Heart right ventricle (tissue), 16 donors: ENCODE measurements around the gene ALKBH4. TPM values are rescaled to one million over a fixed set of nuclear protein-coding genes. Genes with fewer than 3 reads are reported as not detected.
"Not testable (repeated sequence)": the region's sequence is repeated elsewhere in the genome, so short reads cannot be mapped to it uniquely, and the experiment has no call there.

Source experiments
- ATAC-seq, 8 donors: fragments of 200-7000 bp; cut with Tn5 transposase; one replicate each; pipeline ENCODE4 v1.9.1; 2020; ENCODE audit warnings: mild to moderate bottlenecking in 8 of 8, moderate library complexity in 8 of 8, moderate number of reproducible peaks in 1 of 8
- DNase-seq, 2 donors: peaks; one replicate each; pipeline ENCODE4 v3.0.0-alpha.2; 2020
- H3K27ac ChIP-seq, 10 donors: fragments of 200-600 bp; sonication (generic) in 2 of 10; one replicate each; pipeline versions ENCODE4 v1.5.0 to v1.8.0; 2020 to 2022; ENCODE audit warnings: mild to moderate bottlenecking in 3 of 10
- H3K27me3 ChIP-seq, 7 donors: fragments of 200-600 bp; one replicate each; pipeline ENCODE4 v1.8.0; 2021 to 2022; ENCODE audit warnings: mild to moderate bottlenecking in 2 of 7
- H3K36me3 ChIP-seq, 9 donors: fragments of 200-600 bp; sonication (generic) in 1 of 9; one replicate each; pipeline versions ENCODE4 v1.5.0 to v1.8.0; 2020 to 2022; ENCODE audit warnings: mild to moderate bottlenecking in 2 of 9
- H3K4me1 ChIP-seq, 9 donors: fragments of 200-600 bp; sonication (generic) in 1 of 9; one replicate each; pipeline versions ENCODE4 v1.5.0 to v1.8.0; 2020 to 2022; ENCODE audit warnings: mild to moderate bottlenecking in 4 of 9
- H3K4me3 ChIP-seq, 10 donors: fragments of 200-600 bp; sonication (generic) in 2 of 10; one replicate each; pipeline versions ENCODE4 v1.5.0 to v1.8.0; 2020 to 2022; ENCODE audit warnings: mild to moderate bottlenecking in 7 of 10, moderate library complexity in 2 of 10
- H3K9me3 ChIP-seq, 11 donors: fragments of 200-600 bp in 10 of 11; sonication (generic) in 2 of 11; one replicate each; pipeline versions ENCODE4 v1.5.0 to v1.8.0; 2013 to 2022; ENCODE audit warnings: mild to moderate bottlenecking in 2 of 11, control low read depth in 1 of 11, moderate library complexity in 1 of 11
- WGBS, 2 donors: extraction: QIAGEN DNeasy Blood & Tissue Kit; methylation state at CpG; one replicate each; pipeline ENCODE4 v1.1.7; 2013; ENCODE audit warnings: inconsistent platforms in 1 of 2; 5-methylcytosine and 5-hydroxymethylcytosine counted together
- intact Hi-C, 10 donors: fragments of 100-400 bp; cut with DNase I; formaldehyde crosslinking; loops; one replicate each; pipeline versions ENCODE4 v1.11.1 to v1.14.2; 2022
- polyA plus RNA-seq, 2 donors: library from polyadenylated mRNA; stranded (reverse); fragments of 200-250 nt; gene quantifications; one replicate each; pipeline ENCODE4 v1.2.3, GENCODE V29; 2013
- total RNA-seq, 10 donors: library from RNA; stranded (reverse); fragmentation: NEBNext Ultra II Directional in 3 of 10; extraction: Animal tissue kit (Norgen Biotek cat#: 25700) in 3 of 10; gene quantifications; one replicate each; pipeline versions ENCODE4 v1.2.1 to v1.2.4, GENCODE V29; 2021 to 2023
- TF ChIP-seq, protein P1 (sequence below), 9 donors: fragments of 200-600 bp; sonication (generic) in 2 of 9; IDR thresholded peaks; one replicate each; pipeline versions ENCODE4 v1.5.0 to v1.8.0; 2021 to 2022; ENCODE audit warnings: antibody characterized with exemption in 9 of 9, mild to moderate bottlenecking in 5 of 9, moderate library complexity in 1 of 9
- donor health status: Arrhythmogenic right ventricular cardiomyopathy.
- donor health status: ischemic (EF 13 %, LVEDD 7.1; RV severe dilation, severe dysfunction).
- donor health status: healthy with polysubstance abuse.
- donor health status: DM: no; HTN: yes; CAD: no.
- donor health status: DM: no; HTN: no; CAD: no.
- donor health status: ischemic (EF 25% LVEDD 6.9; RV normal size, moderate dysfunction).
- donor health status: ischemic (EF 25% LVEDD 5.7; RV mildly dilated, moderate dysfunction).
- donor health status: healthy.
- donor health status: DM: yes; HTN: yes; CAD: no.
- donor health status: Ischemic cardiomyopathy.
- donor health status: ischemic (EF 35%, LVEDD 5.7; RV mildly dilated, moderate dysfunction).
- donor health status: nonischemic (EF 11% LVEDD 7.7; RV severe dilation, severe dysfunction).
- donor health status: DM: yes; HTN: yes; CAD: no.
- donor health status: PGD.
- donor health status: ischemic (EF 29% LVEDD 5.4; RV normal size, mild dysfunction).
- donor health status: nonischemic (EF 23%, LVEDD 6.1; RV moderate dilation, normal function).

The ALKBH4 gene
- total and polyA plus RNA-seq, 12 donors = 4.4 to 8.6 (median 6.7) TPM

DNA sequence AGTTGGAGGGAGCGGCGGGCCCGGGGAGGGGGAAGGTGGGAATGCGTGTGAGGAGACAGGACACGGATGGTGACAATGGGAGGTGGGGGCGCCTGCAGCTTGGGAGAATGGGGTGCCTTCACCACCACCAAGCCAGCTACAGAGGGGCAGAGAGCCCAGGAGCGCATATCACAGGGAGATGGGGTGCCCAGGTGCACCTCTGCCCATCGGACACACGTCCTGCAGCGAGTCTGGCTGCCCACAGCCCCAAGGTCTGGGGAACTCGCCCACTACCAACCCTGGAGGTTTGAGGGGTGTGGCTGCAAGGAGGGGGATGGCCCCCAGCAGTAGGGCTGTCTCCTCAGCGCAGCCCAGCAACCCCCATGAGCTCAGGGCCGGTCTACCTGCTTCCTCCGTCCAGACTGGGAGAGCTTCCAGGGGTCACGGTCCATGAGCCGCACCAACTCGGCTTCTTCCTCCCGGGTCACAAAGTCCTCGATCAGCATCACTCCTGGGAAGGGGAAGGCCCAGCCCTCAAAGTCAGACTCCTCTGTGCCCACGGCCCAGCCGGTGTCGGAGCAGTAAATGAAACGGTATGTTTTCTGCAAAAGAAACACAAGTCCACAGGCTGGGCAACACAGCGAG, 5.3 kb downstream of the ALKBH4 start:
- peaks cover 0 to 15% (median 11%) of the 10 kb centered on the region in 9 donors for H3K4me1 ChIP-seq
- H3K27ac ChIP-seq = no peak overlapping the region
- no peaks in the 10 kb centered on the region for H3K9me3 ChIP-seq
- intact Hi-C loops = no loop called here
- H3K4me3 ChIP-seq = no peak overlapping the region
- DNase-seq (no peak), ATAC-seq (no peak)
- peaks cover 0 to 51% (median 16%) of the 10 kb centered on the region in 9 donors for H3K36me3 ChIP-seq
- WGBS, 2 donors = 95 to 97% methylated on average over 24 of the region's 24 CpGs
- no peaks in the 10 kb centered on the region for H3K27me3 ChIP-seq
- TF ChIP-seq, protein P1, sequence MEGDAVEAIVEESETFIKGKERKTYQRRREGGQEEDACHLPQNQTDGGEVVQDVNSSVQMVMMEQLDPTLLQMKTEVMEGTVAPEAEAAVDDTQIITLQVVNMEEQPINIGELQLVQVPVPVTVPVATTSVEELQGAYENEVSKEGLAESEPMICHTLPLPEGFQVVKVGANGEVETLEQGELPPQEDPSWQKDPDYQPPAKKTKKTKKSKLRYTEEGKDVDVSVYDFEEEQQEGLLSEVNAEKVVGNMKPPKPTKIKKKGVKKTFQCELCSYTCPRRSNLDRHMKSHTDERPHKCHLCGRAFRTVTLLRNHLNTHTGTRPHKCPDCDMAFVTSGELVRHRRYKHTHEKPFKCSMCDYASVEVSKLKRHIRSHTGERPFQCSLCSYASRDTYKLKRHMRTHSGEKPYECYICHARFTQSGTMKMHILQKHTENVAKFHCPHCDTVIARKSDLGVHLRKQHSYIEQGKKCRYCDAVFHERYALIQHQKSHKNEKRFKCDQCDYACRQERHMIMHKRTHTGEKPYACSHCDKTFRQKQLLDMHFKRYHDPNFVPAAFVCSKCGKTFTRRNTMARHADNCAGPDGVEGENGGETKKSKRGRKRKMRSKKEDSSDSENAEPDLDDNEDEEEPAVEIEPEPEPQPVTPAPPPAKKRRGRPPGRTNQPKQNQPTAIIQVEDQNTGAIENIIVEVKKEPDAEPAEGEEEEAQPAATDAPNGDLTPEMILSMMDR (IDR thresholded peaks at IDR 0.05) = no peak

GRCh38 chr7:102457352-102457924, 7.2 kb downstream of the ALKBH4 start:
- intact Hi-C loops = no loop called here
- Histone ChIP-seq H3K27ac (no peak overlapping the region), H3K9me3 (no peaks in the 10 kb centered on the region), H3K4me3 (no peak overlapping the region), H3K4me1 (no peaks in the 10 kb centered on the region), H3K36me3 (peaks cover 0 to 51% (median 16%) of the 10 kb centered on the region in 9 donors), H3K27me3 (no peaks in the 10 kb centered on the region)
- DNase-seq = no peak
- ATAC-seq = peak in 2 of 8 donors; percentile 7 to 10
- 93 to 94% methylated on average over 40 of the region's 40 CpGs for WGBS, 2 donors
- TF ChIP-seq, protein P1 (IDR thresholded peaks at IDR 0.05) = no peak

DNA sequence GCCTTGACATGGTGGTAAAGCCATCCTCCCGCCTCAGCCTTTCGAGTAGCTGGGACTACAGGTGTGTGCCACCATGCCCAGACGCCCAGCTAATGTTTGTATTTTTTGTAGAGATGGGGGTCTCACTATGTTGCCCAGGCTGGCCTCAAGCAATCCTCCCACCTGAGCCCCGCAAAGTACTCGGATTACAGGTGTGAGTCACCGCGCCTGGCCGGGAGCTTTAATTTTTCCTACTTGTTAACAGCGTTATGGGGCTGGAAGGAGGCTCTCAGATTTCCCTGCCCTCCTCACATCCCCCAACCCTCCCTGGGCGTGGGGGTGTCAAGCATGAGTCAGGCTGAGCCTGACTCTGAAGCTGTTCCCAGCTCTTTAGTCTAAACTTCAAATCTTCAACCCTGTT, 8.3 kb downstream of the ALKBH4 start:
- Histone ChIP-seq H3K27ac (no peak overlapping the region), H3K27me3 (no peaks in the 10 kb centered on the region), H3K36me3 (peaks cover 0 to 51% (median 16%) of the 10 kb centered on the region in 9 donors), H3K9me3 (no peaks in the 10 kb centered on the region), H3K4me1 (no peaks in the 10 kb centered on the region), H3K4me3 (no peak overlapping the region)
- DNase-seq (no peak), ATAC-seq (no peak)
- intact Hi-C loops = no loop called here
- TF ChIP-seq, protein P1 (IDR thresholded peaks at IDR 0.05) = no peak
- WGBS, 2 donors = 92 to 93% methylated on average over 10 of the region's 10 CpGs

DNA sequence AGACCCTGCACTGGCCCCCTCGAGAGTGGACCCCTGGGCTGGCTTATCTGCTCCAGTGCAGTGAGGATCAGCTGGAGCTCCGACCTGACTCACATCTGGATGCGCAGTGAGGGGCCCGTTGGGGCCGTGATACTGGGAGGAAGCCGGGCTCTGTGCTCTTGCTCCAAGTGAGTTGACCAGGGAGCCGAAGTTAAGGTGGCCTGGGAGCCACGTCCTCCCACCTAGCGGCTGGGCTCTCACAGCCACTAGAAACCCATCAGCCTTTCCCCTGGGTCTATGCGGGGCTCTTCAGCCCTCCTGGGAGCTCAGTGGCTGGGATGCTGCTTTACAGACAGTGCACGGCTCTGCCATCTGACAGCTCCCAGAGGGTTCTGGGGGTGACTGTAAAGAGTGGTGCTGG, 9.1 kb downstream of the ALKBH4 start:
- intact Hi-C loops = no loop called here

DNA sequence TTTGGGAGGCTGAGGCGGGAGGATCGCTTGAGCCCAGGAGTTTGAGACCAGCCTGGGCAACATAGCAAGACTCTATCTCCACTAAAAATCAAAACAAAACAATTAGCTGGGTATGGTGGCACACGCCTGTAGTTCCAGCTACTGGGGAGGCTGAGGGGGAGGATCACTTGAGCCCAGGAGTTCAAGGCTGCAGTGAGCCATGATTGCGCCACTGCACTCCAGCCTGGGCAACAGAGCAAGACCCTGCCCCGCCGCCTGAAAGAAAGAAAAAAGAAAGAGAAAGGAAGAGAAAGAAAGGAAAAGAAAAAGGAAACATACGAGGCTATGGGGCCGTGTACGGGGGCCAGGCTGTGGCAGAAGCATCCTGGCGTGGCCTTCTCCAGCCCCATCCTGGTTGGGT, 9.7 kb downstream of the ALKBH4 start:
- H3K27me3 ChIP-seq, H3K4me1 ChIP-seq, intact Hi-C loops, H3K27ac ChIP-seq, ATAC-seq, DNase-seq, H3K9me3 ChIP-seq, H3K4me3 ChIP-seq: not testable (repeated sequence)
- peaks cover 0 to 48% (median 16%) of the 10 kb centered on the region in 9 donors for H3K36me3 ChIP-seq
- WGBS, 2 donors = 93 to 95% methylated on average over 10 of the region's 10 CpGs

More for the DNA sequence above, 9.1 kb downstream of the ALKBH4 start:
- TF ChIP-seq, protein P1 (IDR thresholded peaks at IDR 0.05) = no peak
- H3K4me3 ChIP-seq = no peak overlapping the region
- peaks cover 0 to 51% (median 16%) of the 10 kb centered on the region in 9 donors for H3K36me3 ChIP-seq
- ATAC-seq (no peak), DNase-seq (no peak)
- H3K27ac ChIP-seq = no peak overlapping the region
- no peaks in the 10 kb centered on the region for H3K4me1 ChIP-seq
- no peaks in the 10 kb centered on the region for H3K27me3 ChIP-seq
- WGBS, 2 donors = 80 to 83% methylated on average over 11 of the region's 11 CpGs
- no peaks in the 10 kb centered on the region for H3K9me3 ChIP-seq
